ENCODE results near the gene GRIN3B. TPM values are rescaled to one million over a fixed set of nuclear protein-coding genes. Genes with fewer than 3 reads are reported as not detected.
"Not testable (repeated sequence)": the region's sequence is repeated elsewhere in the genome, so short reads cannot be mapped to it uniquely, and the experiment has no call there.

Gene GRIN3B
- polyA plus RNA-seq, 1 of the 3 experiments (the other 2 are of a cell fraction), result 1.5 TPM

- TF ChIP-seq RXRA (IDR thresholded peaks at IDR 0.05; ENCODE audit: borderline replicate concordance, low read depth), result no peak
- TF ChIP-seq RCOR1 (IDR thresholded peaks at IDR 0.05; ENCODE audit: low read length), result 0 out of 2 replicates have a peak, but pooled peaks have one; percentile 31
- no peak for TF ChIP-seq PBX3 (IDR thresholded peaks at IDR 0.05)
- TF ChIP-seq YY1 (IDR thresholded peaks at IDR 0.05; ENCODE audit: low read depth), result no peak
- TF ChIP-seq MXI1 (IDR thresholded peaks at IDR 0.05; ENCODE audit: low read depth, low read length), result no peak
- Histone ChIP-seq H3K4me3 (ENCODE audit: low read depth in 2 of 2, low read length in 1 of 2) (no peak overlapping the region), H3K9me2 (no peaks in the 10 kb centered on the region), H3K36me3 (replicated peaks in 1 of 2; ENCODE audit: control insufficient read depth in 1 of 2, insufficient read depth in 2 of 2, low read length in 1 of 2) (peaks cover 0 to 2% of the 10 kb centered on the region in 2 experiments), H3K27me3 (ENCODE audit: insufficient read depth) (no peaks in the 10 kb centered on the region), H3K9me3 (no peaks in the 10 kb centered on the region), H3K27ac (ENCODE audit: low read depth in 2 of 2, low read length in 1 of 2) (peak overlapping the region in 1 of 2 experiments; percentile 67; a peak in 1 of 4 replicates), H3K4me1 (ENCODE audit: control insufficient read depth in 1 of 2, insufficient read depth in 2 of 2, low read depth in 1 of 2, low read length in 1 of 2) (peaks cover 5 to 21% of the 10 kb centered on the region in 2 experiments; a peak in 2 of 4 replicates), H3K79me2 (ENCODE audit: insufficient read depth) (no peaks in the 10 kb centered on the region), H3K9ac (no peak overlapping the region), H3K4me2 (peak overlapping the region; percentile 37; the same call in 1 of the 2 replicates), H2AFZ (ENCODE audit: low read depth) (no peak overlapping the region), H3F3A (replicated peaks; ENCODE audit: insufficient read depth) (no peaks in the 10 kb centered on the region), H4K20me1 (ENCODE audit: insufficient read depth) (peaks cover 24% of the 10 kb centered on the region; the same call in 1 of the 2 replicates)
- WGBS (ENCODE audit: low lambda C conversion rate), result 23% methylated on average over 15 of the region's 27 CpGs
- peak; percentile 82 for DNase-seq
- CTCF ChIA-PET, result interaction anchor here (0.9 to 2.0 kb wide), 5 partner anchors 12 to 92 kb away, joined by 3 to 12 read pairs (median 3); partner anchors contain the start of gene WDR18
- POLR2A ChIA-PET, result no interaction called here
Measured at GRCh38 chr19:956766-957440, 43.3 kb upstream of the GRIN3B start.

GRCh38 chr19:957578-957977 is 42.6 kb upstream of the GRIN3B start:
- 99% methylated on average over 9 of the region's 9 CpGs for WGBS (ENCODE audit: low lambda C conversion rate)
- not testable (repeated sequence) for H3K27me3 ChIP-seq (ENCODE audit: insufficient read depth); H3K9me2 ChIP-seq; H3K9ac ChIP-seq; H3K36me3 ChIP-seq (replicated peaks in 1 of 2; ENCODE audit: control insufficient read depth in 1 of 2, insufficient read depth in 2 of 2, low read length in 1 of 2); H3F3A ChIP-seq (replicated peaks; ENCODE audit: insufficient read depth); H2AFZ ChIP-seq (ENCODE audit: low read depth); H3K9me3 ChIP-seq; H3K4me2 ChIP-seq; DNase-seq; H3K4me3 ChIP-seq (ENCODE audit: low read depth in 2 of 2, low read length in 1 of 2); H3K79me2 ChIP-seq (ENCODE audit: insufficient read depth)
- ChIA-PET POLR2A (interaction anchor here (0.7 to 0.9 kb wide), 2 partner anchors 19 to 34 kb away, joined by 3 read pairs; no protein-coding TSS in a partner anchor), CTCF (interaction anchor here (0.7 to 1.1 kb wide), 2 partner anchors 93 to 1338 kb away, joined by 3 to 4 read pairs; no protein-coding TSS in a partner anchor)
- peaks cover 5 to 21% of the 10 kb centered on the region in 2 experiments; a peak in 2 of 4 replicates for H3K4me1 ChIP-seq (ENCODE audit: control insufficient read depth in 1 of 2, insufficient read depth in 2 of 2, low read depth in 1 of 2, low read length in 1 of 2)
- H3K27ac ChIP-seq (ENCODE audit: low read depth in 2 of 2, low read length in 1 of 2), result peak overlapping the region in 1 of 2 experiments; percentile 51; a peak in 1 of 4 replicates
- H4K20me1 ChIP-seq (ENCODE audit: insufficient read depth), result peaks cover 24% of the 10 kb centered on the region; the same call in 1 of the 2 replicates

- Histone ChIP-seq H3K9me3 (no peaks in the 10 kb centered on the region), H3K4me3 (ENCODE audit: low read depth in 2 of 2, low read length in 1 of 2) (no peak overlapping the region), H3K27ac (ENCODE audit: low read depth in 2 of 2, low read length in 1 of 2) (no peak overlapping the region; a peak in 1 of 4 replicates), H3K27me3 (ENCODE audit: insufficient read depth) (no peaks in the 10 kb centered on the region), H3F3A (replicated peaks; ENCODE audit: insufficient read depth) (no peaks in the 10 kb centered on the region), H3K9ac (no peak overlapping the region), H3K79me2 (ENCODE audit: insufficient read depth) (no peaks in the 10 kb centered on the region), H2AFZ (ENCODE audit: low read depth) (no peak overlapping the region), H3K4me1 (ENCODE audit: control insufficient read depth in 1 of 2, insufficient read depth in 2 of 2, low read depth in 1 of 2, low read length in 1 of 2) (peaks cover 5 to 17% of the 10 kb centered on the region in 2 experiments; a peak in 2 of 4 replicates), H3K36me3 (replicated peaks in 1 of 2; ENCODE audit: control insufficient read depth in 1 of 2, insufficient read depth in 2 of 2, low read length in 1 of 2) (peaks cover 0 to 2% of the 10 kb centered on the region in 2 experiments), H4K20me1 (ENCODE audit: insufficient read depth) (peaks cover 11% of the 10 kb centered on the region; the same call in 1 of the 2 replicates), H3K4me2 (no peak overlapping the region), H3K9me2 (no peaks in the 10 kb centered on the region)
- ChIA-PET CTCF (interaction anchor here (1.2 to 1.6 kb wide), 2 partner anchors 15 to 37 kb away, joined by 3 read pairs; no protein-coding TSS in a partner anchor), POLR2A (no interaction called here)
- TF ChIP-seq EP300 (IDR thresholded peaks at IDR 0.05; ENCODE audit: borderline replicate concordance in 1 of 2, low read depth in 1 of 2, low read length in 1 of 2), result no peak
- no peak for TF ChIP-seq IRF3 (IDR thresholded peaks at IDR 0.05; ENCODE audit: low read depth, low read length)
- TF ChIP-seq TCF12 (IDR thresholded peaks at IDR 0.05), result no peak
- no peak for TF ChIP-seq NFIC (IDR thresholded peaks at IDR 0.05; ENCODE audit: borderline replicate concordance)
- no peak for TF ChIP-seq RXRA (IDR thresholded peaks at IDR 0.05; ENCODE audit: borderline replicate concordance, low read depth)
- no peak for DNase-seq
- 83% methylated on average over 31 of the region's 36 CpGs for WGBS (ENCODE audit: low lambda C conversion rate)
Measured at GRCh38 chr19:958967-959855, 41.0 kb upstream of the GRIN3B start.
